A673 (cell line): ENCODE data around the gene MKKS. TPM values are rescaled to one million over a fixed set of nuclear protein-coding genes. Genes with fewer than 3 reads are reported as not detected.

Experiments
- BruUV-seq: library from RNA; stranded (reverse); fragments of 400-500 nt; replicated peaks from 2 replicates; lab custom pipeline; 2021; lab: Mats Ljungman, UMichigan
- CTCF ChIA-PET: fragments of 300-600 bp; sonication (Branson Sonifier 250); formaldehyde crosslinking; loops from one replicate; lab custom pipeline; 2022; ENCODE audit warnings: antibody characterized with exemption; lab: Charles Lee
- POLR2A ChIA-PET: fragments of 300-600 bp; sonication (Branson Sonifier 250); formaldehyde crosslinking; loops from one replicate; lab custom pipeline; 2022; ENCODE audit warnings: antibody characterized with exemption; ENCODE audit not compliant: low non-redundant PET; lab: Charles Lee
- DNase-seq: peaks from one replicate; pipeline ENCODE4 v3.0.0-alpha.2; 2015; ENCODE audit warnings: low spot score
- H3K27ac ChIP-seq: fragments of 200-600 bp; sonication (generic); 2 replicates; pipeline ENCODE4 v1.5.1; 2016; ENCODE audit warnings: mixed run types, low read depth, mild to moderate bottlenecking, mixed read lengths, antibody characterized with exemption, low read length; ENCODE audit not compliant: poor library complexity, severe bottlenecking
- H3K27me3 ChIP-seq: fragments of 200-600 bp; sonication (generic); replicated peaks from 2 replicates; pipeline ENCODE4 v1.6.1; 2017; ENCODE audit warnings: mixed run types, low read depth, mild to moderate bottlenecking, mixed read lengths, antibody characterized with exemption, low read length; ENCODE audit not compliant: insufficient read depth, poor library complexity
- H3K36me3 ChIP-seq: fragments of 200-600 bp; sonication (generic); 2 replicates; pipeline ENCODE4 v1.6.1; 2016; ENCODE audit warnings: mixed run types, mild to moderate bottlenecking, mixed read lengths, antibody characterized with exemption, low read length; ENCODE audit not compliant: insufficient read depth, poor library complexity, severe bottlenecking
- H3K4me1 ChIP-seq: fragments of 200-600 bp; sonication (generic); 2 replicates; pipeline ENCODE4 v1.6.1; 2017; ENCODE audit warnings: mixed run types, mild to moderate bottlenecking, mixed read lengths, antibody characterized with exemption, low read length; ENCODE audit not compliant: insufficient read depth, poor library complexity, severe bottlenecking
- H3K4me3 ChIP-seq: fragments of 200-600 bp; sonication (generic); 2 replicates; pipeline ENCODE4 v1.5.1; 2016; ENCODE audit warnings: low read depth, mixed run types, mild to moderate bottlenecking, mixed read lengths, low read length; ENCODE audit not compliant: poor library complexity, severe bottlenecking
- H3K9me3 ChIP-seq: fragments of 200-600 bp; sonication (generic); 2 replicates; pipeline ENCODE4 v1.6.1; 2016; ENCODE audit warnings: mixed run types, low read depth, mild to moderate bottlenecking, mixed read lengths, antibody characterized with exemption, low read length; ENCODE audit not compliant: poor library complexity, severe bottlenecking
- CTCF ChIP-seq: fragments of 300-800, 200-600 bp; sonication (generic); conservative IDR thresholded peaks from 2 replicates; pipeline ENCODE4 v1.5.1; 2017; ENCODE audit warnings: low read depth, mild to moderate bottlenecking, antibody characterized with exemption, low read length, moderate library complexity, mixed read lengths
- EZH2 ChIP-seq: fragments of 200-600 bp; sonication (generic); IDR thresholded peaks from 2 replicates; pipeline ENCODE4 v1.6.1; 2017; ENCODE audit warnings: borderline replicate concordance, low read depth, mild to moderate bottlenecking, mixed read lengths, antibody characterized with exemption, low read length; ENCODE audit not compliant: poor library complexity, severe bottlenecking
- intact Hi-C: fragments of 100-400 bp; cut with micrococcal nuclease; formaldehyde crosslinking; loops from one replicate; pipeline ENCODE4 v1.10.0; 2022; ENCODE audit not compliant: unreplicated experiment
- total RNA-seq: library from RNA; stranded (reverse); gene quantifications from 2 replicates; pipeline ENCODE4 v1.2.3, GENCODE V29; 2021

Gene MKKS
- total RNA-seq, 1 experiment from 2014 or later: 31.9 TPM

GRCh38 chr20:10438217-10438616, 4.2 kb upstream of the MKKS start:
- ChIA-PET POLR2A (no interaction called here), CTCF (no interaction called here)
- no peaks in the 10 kb centered on the region for H3K27me3 ChIP-seq
- no TSS peak for BruUV-seq
- H3K4me3 ChIP-seq: no peak overlapping the region
- no peaks in the 10 kb centered on the region for H3K36me3 ChIP-seq
- no peak overlapping the region for H3K27ac ChIP-seq
- TF ChIP-seq CTCF (no peak), EZH2 (no peak)
- intact Hi-C loops: no loop called here
- no peak for DNase-seq
- H3K9me3 ChIP-seq: no peaks in the 10 kb centered on the region
- H3K4me1 ChIP-seq: peaks cover 8% of the 10 kb centered on the region

GRCh38 chr20:10436053-10436699, 2.2 kb upstream of the MKKS start:
- POLR2A ChIA-PET: no interaction called here
- no peak for DNase-seq
- Histone ChIP-seq H3K4me1 (peaks cover 28% of the 10 kb centered on the region), H3K27me3 (no peaks in the 10 kb centered on the region), H3K36me3 (no peaks in the 10 kb centered on the region), H3K27ac (no peak overlapping the region), H3K9me3 (no peaks in the 10 kb centered on the region), H3K4me3 (peak overlapping the region; percentile 78)
- TF ChIP-seq CTCF (no peak), EZH2 (no peak)
- CTCF ChIA-PET: no interaction called here
- BruUV-seq: no TSS peak
- intact Hi-C loops: no loop called here

- peaks cover 37% of the 10 kb centered on the region for H3K4me1 ChIP-seq
- peak; percentile 97 for DNase-seq
- H3K27me3 ChIP-seq: no peaks in the 10 kb centered on the region
- no peaks in the 10 kb centered on the region for H3K36me3 ChIP-seq
- TF ChIP-seq CTCF (no peak), EZH2 (no peak)
- ChIA-PET CTCF (no interaction called here), POLR2A (no interaction called here)
- H3K4me3 ChIP-seq: peak within 1 kb of the TSS; percentile 78
- intact Hi-C loops: loop anchor here (2.0 to 5.0 kb wide), 3 partner anchors 32 to 102 kb away; no protein-coding TSS in a partner anchor
- H3K9me3 ChIP-seq: no peaks in the 10 kb centered on the region
- TSS peak; percentile 56 for BruUV-seq
- peak within 1 kb of the TSS; percentile 87 for H3K27ac ChIP-seq
Observed at GRCh38 chr20:10434832-10435812, 1.1 kb upstream of the MKKS start, which contains the start of gene SLX4IP. TSS of gene SLX4IP (plus strand) at chr20:10435305. CDS start at chr20:10458205, 22,900 bp downstream.
